GM12872 (cell line): Measurements from ENCODE around the gene ABHD17C.

Source experiments
- TF ChIP-seq, protein P1 (sequence below): IDR thresholded peaks from 3 replicates; pipeline ENCODE4 v1.5.1; 2011; ENCODE audit warnings: low read depth, mild to moderate bottlenecking, low read length, moderate library complexity; ENCODE audit not compliant: insufficient read depth

Gene ABHD17C

DNA sequence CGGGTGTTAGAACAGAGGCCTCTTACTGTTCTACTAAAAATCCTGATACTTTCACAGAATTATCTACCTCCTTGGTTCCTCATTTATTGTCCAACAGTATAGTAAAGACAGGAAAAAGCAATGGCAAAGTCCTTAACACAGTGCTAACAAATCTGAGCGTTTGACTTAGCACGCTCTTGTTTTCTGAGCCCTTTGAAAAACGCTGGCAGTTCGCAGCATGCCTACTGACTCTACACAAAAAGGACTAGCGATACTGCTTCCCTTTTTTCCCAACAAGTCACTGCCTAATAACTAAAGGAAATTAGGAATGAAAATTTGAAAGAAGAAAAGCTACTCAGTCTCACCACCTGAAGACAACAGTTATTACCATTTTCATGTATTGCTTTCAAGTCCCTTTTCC is 49.3 kb downstream of the ABHD17C start:
- TF ChIP-seq, protein P1, sequence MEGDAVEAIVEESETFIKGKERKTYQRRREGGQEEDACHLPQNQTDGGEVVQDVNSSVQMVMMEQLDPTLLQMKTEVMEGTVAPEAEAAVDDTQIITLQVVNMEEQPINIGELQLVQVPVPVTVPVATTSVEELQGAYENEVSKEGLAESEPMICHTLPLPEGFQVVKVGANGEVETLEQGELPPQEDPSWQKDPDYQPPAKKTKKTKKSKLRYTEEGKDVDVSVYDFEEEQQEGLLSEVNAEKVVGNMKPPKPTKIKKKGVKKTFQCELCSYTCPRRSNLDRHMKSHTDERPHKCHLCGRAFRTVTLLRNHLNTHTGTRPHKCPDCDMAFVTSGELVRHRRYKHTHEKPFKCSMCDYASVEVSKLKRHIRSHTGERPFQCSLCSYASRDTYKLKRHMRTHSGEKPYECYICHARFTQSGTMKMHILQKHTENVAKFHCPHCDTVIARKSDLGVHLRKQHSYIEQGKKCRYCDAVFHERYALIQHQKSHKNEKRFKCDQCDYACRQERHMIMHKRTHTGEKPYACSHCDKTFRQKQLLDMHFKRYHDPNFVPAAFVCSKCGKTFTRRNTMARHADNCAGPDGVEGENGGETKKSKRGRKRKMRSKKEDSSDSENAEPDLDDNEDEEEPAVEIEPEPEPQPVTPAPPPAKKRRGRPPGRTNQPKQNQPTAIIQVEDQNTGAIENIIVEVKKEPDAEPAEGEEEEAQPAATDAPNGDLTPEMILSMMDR, result no peak

DNA sequence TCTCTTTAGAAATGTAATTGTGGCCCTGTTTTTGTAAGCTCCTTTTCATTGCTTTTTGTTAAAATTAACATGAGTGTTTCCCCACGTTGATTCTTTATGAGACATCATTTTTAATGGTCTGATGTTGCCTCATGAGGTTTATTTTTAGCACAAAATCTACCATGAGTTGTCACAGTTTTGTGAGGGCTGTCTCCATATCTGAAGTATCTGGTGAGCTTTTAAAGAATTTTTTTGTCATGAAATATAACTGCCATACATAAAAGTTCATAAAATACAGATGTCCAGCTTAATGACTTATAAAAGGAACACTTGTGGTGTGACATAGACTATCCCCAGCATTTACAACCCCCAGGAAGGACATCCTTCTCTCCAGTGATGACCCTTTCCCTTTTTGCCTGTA is 49.7 kb downstream of the ABHD17C start:
- TF ChIP-seq, protein P1, result no peak

DNA sequence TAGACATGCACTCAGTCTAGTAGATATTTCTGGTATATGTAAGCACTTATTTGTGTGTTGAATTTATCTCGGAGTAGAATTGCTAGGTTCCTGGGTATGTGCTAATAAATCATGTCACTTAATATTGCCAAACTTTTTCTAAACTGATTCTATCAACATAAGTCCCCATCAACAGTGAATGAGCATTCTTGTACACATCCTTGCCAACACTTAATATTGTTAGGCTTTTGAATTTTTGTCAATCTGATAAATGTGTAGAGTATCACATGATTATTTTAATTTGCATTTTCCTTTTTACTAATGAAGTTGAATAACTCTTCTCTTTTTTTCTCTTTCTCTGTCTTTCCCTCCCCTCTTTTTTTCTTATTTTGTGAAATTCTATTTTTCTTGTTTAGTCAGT is 50.8 kb downstream of the ABHD17C start:
- TF ChIP-seq, protein P1, result no peak

DNA sequence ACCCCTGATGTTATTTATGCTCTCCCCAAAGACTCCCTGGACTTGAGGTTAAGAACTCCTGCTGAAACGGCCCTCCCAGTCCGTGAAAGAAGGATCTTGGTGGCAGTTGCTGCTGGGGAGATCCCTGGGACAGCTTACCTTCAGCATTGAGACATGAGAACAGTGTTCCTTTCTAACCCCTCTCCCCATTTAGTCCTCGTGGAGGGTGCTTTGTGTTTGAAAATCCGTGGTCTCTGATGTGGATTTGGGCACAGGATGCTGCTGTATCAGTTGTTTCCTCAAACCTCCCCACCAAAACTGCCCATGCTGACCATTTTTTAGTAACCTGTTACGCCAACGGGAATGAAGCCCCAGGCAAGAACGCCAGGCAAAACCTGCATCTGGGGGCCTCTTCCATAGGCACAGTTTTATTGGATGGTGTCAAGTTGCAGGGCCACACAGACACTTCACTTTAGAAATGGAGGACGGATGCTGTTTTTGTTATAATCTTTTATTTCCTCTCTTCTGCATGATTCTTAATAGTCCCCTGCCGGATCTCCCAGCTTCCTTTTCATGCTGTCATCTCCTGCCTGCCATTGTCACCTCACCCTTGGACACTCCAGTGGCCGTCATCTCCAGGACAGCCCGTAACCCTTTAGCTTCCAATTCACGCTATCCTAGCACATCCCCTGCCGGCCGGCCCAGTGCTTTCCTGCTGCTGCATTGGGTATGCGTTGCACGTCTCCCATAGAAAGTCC is 52.4 kb downstream of the ABHD17C start:
- TF ChIP-seq, protein P1, result no peak

DNA sequence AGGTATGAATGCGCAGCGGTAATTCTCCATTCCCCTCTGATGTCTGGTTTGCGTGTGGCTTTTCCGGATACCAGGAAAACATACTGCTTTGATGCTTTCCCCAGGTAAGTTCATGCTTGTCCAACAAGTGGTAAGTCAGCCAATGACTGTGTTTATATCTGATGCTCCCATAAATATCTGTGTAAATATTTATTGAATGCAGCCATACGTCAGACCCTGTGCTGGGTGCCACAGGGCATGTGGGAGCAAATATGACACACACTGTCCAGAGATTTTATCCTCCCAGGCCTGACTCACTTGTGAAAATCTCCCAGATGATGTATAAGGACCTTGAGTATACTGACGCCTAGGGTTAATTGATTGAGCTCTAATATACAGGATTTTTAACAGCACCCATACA is 54.5 kb downstream of the ABHD17C start:
- TF ChIP-seq, protein P1, result no peak

DNA sequence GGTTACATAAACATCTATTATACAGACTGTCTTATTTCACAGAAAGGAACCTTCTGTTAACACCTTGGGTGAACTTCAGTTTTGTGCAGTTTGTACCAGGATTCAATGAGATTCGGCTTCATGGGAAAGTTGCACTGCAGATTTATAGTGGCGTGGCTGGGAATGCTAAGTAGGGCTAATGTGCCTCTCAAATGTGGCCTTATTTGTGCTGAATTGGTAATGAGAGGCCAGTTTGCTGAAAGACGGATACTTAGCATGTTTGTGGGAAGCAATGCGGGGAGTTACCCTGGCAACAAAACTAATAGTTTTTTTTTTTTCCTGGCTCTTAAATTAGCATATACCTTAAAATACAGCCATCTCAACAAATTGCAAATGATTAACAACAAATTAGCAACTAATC is 55.5 kb downstream of the ABHD17C start:
- TF ChIP-seq, protein P1, result no peak

DNA sequence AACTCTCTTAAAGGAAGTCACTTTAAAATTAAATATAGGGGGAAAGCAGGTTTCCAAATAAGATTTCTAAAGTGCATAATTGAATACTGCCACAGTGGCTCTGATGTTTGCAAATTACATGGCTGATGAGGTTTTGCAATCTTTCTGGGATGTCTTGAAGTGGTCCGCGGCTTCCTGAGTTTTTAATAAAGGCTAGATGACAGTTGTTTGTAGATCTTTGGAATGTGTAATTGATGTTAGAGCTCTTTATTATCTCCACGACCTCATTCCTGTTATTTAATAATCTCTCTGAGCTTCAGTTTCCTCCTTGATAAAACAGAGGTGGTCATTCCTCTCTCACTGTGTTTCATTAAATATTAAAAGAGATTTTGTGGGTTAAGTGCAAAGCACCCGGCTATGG is 57.1 kb downstream of the ABHD17C start:
- TF ChIP-seq, protein P1, result no peak
